Tibial nerve (tissue), 4 donors: ENCODE data around the gene PARD6A.

Experiments used
- EP300 ChIP-seq, 2 donors: sonication (generic); formaldehyde crosslinking; IDR thresholded peaks; one replicate each; pipeline ENCODE4 v1.6.1; 2017; ENCODE audit warnings: antibody characterized with exemption in 2 of 2, mild to moderate bottlenecking in 1 of 2
- POLR2A ChIP-seq, 2 donors: fragments of 450-650 bp; IDR thresholded peaks; one replicate each; pipeline ENCODE4 v1.6.1; 2017; ENCODE audit warnings: antibody characterized with exemption in 2 of 2, mild to moderate bottlenecking in 2 of 2, moderate library complexity in 2 of 2
- TF ChIP-seq, protein P1 (sequence below), 5 experiments: fragments of 200-600 bp in 3 of 5; fragments of 450-650 bp in 2 of 5; sonication (generic) in 3 of 5; IDR thresholded peaks; one replicate each; pipeline ENCODE4 v1.5.1; 2016 to 2019; ENCODE audit warnings: antibody characterized with exemption in 5 of 5, mild to moderate bottlenecking in 3 of 5, moderate library complexity in 2 of 5

DNA sequence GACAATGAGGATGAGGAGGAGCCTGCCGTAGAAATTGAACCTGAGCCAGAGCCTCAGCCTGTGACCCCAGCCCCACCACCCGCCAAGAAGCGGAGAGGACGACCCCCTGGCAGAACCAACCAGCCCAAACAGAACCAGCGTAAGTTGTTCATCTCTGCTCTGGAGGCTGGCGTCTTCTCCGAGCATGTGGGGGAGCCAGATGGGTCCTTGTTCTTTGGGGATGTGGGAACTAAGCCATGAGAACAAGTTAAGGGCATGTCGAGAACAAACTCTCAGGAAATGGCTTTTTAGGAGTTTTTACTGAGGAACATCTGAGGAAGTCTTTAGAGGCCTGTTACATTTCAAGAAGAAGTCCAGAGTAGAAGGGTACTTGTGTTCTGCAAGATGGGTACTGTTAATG is 24.0 kb upstream of the PARD6A start:
- TF ChIP-seq, protein P1, sequence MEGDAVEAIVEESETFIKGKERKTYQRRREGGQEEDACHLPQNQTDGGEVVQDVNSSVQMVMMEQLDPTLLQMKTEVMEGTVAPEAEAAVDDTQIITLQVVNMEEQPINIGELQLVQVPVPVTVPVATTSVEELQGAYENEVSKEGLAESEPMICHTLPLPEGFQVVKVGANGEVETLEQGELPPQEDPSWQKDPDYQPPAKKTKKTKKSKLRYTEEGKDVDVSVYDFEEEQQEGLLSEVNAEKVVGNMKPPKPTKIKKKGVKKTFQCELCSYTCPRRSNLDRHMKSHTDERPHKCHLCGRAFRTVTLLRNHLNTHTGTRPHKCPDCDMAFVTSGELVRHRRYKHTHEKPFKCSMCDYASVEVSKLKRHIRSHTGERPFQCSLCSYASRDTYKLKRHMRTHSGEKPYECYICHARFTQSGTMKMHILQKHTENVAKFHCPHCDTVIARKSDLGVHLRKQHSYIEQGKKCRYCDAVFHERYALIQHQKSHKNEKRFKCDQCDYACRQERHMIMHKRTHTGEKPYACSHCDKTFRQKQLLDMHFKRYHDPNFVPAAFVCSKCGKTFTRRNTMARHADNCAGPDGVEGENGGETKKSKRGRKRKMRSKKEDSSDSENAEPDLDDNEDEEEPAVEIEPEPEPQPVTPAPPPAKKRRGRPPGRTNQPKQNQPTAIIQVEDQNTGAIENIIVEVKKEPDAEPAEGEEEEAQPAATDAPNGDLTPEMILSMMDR (IDR thresholded peaks at IDR 0.05), result no peak
- no peak for TF ChIP-seq POLR2A (IDR thresholded peaks at IDR 0.05)
- no peak for TF ChIP-seq EP300 (IDR thresholded peaks at IDR 0.05)
